GM04504 (cell line): ENCODE measurements around the gene IKZF3.
"Not testable (repeated sequence)": the region's sequence is repeated elsewhere in the genome, so short reads cannot be mapped to it uniquely, and the experiment has no call there.

Experiments
- DNase-seq: peaks from one replicate; pipeline ENCODE4 v3.0.0-alpha.2; 2012; ENCODE audit warnings: low read depth

IKZF3 gene

DNA sequence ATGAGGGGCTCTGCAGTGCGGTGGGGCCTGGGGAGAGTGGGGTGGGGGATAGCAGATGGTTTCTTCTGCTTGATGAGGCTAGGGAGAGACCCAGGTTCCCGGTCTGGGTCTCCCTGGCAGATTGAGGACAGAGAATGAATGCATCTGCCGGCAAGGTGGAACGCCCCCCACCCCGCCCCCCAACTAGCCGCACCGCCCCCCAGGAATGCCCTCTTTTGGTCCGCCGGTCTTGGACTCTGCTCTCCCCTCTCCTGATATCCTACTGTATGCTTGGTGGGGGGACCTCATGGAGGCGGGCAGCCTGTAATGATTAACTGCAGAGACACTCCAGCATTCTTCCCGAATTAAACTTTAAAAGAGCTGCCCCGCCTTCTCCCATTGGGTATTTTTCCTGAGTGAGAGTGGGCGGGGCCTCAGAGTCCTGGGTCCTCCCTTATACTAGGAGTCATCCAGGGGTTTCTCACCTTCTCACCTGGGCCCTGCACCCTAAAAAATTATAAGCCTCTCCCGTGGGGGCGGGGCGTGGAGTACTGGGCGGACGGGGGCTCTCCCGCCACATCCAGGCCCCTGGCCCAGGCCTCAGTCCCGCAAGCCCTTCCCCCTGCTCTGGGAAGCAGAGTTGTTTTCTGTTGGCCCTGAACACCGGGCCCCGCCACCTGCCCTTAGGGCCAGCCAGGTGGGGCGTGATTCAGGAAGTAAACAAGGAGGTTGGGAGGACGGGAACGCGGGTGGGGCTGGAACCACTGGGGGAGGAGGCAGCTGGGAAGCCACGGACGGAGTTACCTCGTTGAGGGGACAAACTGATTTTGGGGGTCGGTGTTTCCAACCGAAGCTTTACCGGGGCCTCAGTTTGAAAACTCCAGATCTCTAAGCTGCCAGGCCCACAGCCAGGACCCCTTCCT, 124.9 kb downstream of the IKZF3 start:
- DNase-seq: no peak

DNA sequence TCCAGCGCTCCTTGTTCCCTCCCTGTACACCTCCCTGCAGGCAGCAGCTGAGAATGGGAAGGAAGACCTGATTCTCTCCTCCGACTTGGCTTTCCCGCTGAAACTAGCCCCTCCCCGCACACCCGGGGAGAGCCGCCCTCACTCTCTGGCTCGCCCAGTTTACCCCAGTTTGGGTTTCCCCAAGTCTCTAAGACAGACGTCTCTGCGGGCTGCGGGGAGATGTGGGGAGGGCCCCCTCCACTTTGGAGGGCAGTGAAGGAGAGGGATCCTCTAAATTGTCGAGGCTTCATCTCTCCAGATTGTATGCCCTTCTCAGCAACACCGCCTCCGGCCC, 125.6 kb downstream of the IKZF3 start:
- DNase-seq: no peak

DNA sequence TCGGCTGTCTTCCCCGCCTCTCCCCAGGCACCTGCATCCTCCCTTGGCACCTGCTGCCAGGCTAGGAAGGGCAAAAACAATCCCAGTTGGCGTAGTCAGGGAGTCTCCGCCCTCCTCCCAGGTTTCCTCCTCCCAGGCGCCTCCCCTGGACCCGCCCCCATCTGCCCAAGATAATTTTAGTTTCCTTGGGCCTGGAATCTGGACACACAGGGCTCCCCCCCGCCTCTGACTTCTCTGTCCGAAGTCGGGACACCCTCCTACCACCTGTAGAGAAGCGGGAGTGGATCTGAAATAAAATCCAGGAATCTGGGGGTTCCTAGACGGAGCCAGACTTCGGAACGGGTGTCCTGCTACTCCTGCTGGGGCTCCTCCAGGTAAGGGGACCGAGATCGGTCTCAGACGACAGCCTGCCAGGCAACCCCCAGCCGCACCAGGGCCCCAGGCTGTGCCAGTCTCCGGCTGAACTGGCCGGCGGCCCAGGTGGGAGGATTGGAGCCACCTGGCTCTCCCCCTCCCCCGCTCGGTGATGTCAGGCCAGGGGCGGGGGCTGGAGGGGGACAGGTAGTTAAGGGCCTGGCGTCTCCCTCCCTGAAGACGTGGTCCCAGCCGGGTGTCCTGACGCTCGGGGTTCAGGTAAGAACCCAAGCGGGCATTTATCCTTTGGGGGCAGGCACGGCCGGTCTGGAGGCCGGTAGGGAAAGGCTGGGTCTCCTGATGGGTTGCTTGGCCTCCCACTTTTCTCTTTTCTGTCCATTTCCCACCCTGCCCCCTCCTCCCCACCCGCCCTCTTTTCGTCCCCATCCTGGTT, 126.1 kb downstream of the IKZF3 start, which contains the start of gene GRB7:
Gene GRB7, plus strand, starts transcription at position 179 of the 808 bp plus-strand sequence. CDS start 4,364 bp downstream, outside the sequence.
- no peak for DNase-seq

DNA sequence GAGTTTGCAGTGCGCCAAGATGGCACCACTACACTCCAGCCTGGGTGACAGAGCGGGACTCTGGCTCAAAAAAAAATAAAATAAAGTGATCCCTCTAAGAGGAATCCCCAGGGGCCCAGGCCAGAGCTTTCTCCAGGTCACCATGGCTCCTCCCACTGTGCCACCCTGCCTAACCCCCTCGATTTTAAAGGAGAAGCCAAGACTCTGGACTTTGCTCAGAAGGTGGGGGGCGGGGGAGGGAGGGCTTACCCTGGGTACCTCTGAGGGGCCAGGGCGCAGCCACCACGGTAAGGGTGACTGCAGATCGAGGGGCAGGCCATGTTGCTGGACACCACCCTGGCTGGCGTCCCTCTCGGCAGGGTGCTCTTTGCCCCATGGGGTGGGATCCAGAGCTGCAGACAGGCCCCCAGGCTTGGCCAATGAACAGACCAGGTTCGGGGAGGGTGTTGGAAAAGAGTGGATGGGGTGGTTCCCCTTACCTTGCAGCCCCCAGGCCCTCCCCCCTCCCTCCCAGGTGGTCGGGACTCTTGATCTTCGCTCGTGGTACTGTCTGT, 126.8 kb downstream of the IKZF3 start:
- no peak for DNase-seq

DNA sequence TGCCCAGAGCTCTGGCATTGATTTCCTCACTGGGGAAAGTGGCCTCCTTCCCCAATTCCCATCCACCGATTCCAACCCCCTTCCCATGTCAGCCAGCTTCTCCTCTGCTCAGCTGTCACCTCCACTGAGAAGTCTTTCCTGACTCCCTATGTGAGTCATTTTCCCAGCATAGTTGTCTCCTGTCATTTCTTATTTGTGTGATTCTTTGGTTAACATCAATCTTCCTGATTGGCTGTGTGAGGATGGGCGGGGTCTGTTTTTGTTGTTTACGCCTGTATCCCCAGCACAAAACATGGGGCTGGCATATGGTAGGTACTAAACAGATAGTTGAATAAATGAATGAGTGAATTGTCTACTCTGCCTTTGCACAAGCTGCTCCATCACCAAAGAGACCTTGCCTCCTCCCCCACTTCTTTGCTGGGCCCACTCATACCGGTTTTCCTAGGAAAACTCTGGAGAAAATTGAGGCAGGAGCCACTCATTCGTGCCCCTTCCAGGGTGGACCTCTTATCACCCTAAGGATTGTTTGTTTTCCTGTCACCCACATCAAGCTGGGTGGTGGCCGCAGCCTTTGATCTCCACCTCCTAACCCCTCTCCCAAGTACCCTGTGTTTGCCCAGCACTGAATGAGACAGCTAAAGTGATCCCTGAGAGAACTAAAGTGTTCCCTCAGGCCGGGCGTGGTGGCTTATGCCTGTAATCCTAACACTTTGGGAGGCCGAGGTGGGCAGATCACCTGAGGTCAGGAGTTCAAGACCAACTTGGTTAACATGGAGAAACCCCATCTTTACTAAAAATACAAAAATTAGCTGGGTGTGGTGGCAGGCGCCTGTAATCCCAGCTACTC, 127.6 kb downstream of the IKZF3 start:
- no peak for DNase-seq

DNA sequence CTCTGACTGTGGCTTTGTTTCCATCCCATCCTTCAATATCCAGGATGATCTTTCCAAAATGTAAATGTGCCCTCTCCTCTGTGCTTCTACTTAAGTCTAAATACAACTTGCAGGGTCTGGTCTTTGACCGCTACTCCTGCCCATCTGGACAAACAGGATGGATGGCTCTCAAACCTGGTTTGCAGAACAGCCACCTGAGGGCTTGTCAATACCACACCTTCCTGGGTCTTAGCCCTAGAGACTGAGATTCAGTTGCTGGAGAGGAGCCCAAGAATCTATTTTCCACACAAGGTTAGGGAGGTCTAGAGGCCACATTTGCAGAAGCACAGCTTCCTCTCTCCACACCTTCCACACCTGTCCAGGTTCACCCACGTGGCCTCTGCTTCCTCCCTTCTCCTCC, 128.2 kb downstream of the IKZF3 start:
- DNase-seq: no peak

DNA sequence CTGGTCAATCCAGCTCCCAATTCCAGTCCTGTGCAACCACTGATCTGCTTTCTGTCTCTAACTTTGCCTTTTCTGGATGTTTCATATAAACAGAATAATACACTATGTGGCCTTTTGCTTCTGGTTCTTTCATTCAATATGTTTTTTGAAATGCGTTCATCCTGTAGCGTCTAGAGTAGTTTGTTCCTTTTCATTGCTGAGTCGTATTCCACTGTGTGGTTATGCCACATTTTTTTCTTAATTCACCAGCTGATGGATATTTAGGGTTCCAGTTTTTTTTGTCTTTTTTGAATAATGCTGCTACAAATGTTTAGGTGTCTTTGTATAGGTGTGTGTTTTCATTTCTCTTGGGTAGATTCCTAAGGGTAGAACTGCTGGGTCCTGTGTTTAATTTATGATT, 131.5 kb downstream of the IKZF3 start:
- no peak for DNase-seq

DNA sequence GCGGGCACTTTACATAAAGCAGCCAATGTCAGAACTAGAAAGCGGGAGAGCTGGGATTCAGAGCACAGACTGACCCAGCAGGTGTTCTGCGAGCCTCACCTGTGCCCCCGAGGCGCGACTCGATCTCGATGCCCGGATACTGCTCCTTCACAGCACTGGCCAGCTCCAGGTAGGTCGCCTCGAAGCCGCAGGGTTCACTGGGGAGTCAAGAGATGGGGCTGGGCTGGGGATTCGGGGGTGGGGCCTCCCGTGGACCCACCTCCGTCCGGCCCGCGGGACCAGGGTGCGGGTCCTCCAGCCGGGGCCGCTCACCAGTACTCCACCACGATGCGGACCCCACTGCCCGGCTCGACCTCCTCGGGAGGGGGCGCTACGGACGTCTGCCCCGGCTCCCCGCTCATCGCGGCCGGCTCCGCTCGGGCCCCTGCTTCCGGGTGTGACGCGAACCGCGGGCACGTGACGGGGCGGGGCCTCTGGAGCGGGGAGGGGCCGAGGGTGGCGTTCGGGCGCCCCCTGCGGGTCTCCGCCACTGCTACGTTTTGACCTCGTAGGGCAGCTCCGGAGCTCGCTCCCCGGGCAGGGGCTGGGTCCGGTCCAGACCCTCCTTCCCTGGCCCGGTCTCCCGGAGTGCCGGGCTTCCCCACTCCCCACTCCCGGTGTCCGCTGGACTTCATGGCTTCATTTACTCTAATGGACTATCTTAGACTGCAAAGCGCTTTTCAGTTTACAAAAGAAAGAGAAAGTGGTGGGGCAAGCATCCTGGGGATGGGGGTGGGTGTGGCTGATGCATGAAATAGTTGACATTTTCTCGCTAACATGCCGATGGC, 133.8 kb downstream of the IKZF3 start, which contains the start of gene MIEN1:
Gene MIEN1, minus strand, starts transcription at position 438 of the 827 bp plus-strand sequence. Its CDS starts 37 bp downstream, at position 401.
- peak; percentile 66 for DNase-seq

DNA sequence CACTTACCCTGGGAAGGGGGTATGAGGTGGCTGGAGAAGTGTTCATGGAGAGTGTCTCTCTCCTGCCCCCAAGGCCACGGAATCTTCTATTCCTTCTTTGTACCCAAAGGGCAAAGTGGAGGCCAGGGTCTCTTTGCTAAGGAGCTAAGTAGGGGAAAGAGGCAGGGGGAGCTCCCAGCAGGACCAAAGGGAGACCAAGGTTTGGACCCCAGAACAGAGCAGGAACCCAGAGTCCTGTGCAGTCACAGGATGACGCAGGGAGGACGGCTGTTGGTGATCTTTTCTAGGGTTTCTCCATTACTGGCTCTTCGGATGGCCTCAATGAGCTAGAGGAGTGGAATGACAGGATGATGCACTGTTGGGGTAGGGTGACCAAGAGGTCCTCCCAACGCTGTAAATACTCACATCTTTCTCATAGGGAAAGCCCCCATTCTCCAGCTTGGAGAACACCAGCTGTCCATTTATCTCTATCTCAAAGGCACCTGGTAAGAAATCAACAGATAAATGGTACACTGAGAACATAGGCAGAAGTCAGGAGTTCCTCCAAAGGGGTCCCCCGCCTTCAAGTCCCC, 134.7 kb downstream of the IKZF3 start:
- no peak for DNase-seq

DNA sequence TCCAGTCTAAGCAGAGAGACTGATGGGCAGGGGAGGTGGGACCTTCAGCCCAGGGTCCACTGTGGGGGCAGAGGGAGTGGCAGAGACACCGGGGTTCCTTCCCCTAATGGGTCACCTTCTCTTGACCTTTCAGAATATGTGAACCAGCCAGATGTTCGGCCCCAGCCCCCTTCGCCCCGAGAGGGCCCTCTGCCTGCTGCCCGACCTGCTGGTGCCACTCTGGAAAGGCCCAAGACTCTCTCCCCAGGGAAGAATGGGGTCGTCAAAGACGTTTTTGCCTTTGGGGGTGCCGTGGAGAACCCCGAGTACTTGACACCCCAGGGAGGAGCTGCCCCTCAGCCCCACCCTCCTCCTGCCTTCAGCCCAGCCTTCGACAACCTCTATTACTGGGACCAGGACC, 136.6 kb downstream of the IKZF3 start:
- DNase-seq: no peak

DNA sequence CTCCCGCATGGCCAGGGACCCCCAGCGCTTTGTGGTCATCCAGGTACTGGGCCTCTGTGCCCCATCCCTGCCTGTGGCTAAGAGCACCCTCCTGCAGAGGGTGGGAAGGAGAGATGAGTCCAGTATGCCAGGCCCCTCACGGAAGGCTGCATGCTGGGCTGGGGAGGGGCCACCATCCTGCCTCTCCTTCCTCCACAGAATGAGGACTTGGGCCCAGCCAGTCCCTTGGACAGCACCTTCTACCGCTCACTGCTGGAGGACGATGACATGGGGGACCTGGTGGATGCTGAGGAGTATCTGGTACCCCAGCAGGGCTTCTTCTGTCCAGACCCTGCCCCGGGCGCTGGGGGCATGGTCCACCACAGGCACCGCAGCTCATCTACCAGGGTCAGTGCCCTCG, 137.5 kb downstream of the IKZF3 start:
- DNase-seq: no peak

DNA sequence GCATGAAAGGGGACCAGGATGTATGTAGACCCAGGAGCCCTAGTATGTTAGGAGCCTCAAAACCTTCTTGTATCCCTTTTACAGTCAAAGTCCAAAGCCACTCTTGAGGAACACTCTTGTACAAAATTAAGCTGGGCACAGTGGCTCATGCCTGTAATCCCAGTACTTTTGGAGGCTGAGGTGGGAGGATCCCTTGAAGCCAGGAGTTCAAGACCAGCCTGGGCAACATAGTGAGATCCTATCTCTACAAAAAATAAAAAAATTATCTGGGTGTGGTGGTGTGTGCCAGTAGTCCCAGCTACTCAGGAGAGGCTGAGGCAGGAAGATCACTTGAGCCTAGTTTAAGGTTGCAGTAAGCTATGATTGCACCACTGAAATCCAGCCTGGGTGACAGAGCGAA, 138.2 kb downstream of the IKZF3 start:
- DNase-seq: not testable (repeated sequence)

DNA sequence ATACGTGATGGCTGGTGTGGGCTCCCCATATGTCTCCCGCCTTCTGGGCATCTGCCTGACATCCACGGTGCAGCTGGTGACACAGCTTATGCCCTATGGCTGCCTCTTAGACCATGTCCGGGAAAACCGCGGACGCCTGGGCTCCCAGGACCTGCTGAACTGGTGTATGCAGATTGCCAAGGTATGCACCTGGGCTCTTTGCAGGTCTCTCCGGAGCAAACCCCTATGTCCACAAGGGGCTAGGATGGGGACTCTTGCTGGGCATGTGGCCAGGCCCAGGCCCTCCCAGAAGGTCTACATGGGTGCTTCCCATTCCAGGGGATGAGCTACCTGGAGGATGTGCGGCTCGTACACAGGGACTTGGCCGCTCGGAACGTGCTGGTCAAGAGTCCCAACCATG, 139.4 kb downstream of the IKZF3 start:
- DNase-seq: no peak

DNA sequence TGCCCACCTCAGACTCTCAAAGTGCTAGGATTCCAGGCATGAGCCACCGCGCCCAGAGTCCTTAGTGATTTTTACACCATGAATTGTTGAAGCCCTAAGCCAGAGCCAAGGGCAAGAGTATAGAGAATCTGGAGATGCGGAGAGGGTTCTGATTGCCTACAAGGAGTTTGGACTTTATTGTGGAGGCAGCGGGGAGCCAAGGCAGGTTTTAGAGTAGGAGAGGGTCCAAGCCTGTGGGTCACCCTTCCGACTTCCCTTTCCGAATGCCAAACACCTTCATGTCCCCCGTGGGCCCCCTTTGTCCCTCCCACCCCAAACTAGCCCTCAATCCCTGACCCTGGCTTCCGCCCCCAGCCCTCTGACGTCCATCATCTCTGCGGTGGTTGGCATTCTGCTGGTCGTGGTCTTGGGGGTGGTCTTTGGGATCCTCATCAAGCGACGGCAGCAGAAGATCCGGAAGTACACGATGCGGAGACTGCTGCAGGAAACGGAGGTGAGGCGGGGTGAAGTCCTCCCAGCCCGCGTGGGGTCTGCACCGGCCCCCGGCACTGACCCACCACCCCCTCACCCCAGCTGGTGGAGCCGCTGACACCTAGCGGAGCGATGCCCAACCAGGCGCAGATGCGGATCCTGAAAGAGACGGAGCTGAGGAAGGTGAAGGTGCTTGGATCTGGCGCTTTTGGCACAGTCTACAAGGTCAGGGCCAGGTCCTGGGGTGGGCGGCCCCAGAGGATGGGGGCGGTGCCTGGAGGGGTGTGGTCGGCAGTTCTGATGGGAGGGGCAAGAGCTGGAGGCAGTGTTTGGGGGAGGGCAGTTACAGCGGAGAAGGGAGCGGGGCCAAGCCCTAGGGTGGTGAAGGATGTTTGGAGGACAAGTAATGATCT, 140.9 kb downstream of the IKZF3 start:
- no peak for DNase-seq

DNA sequence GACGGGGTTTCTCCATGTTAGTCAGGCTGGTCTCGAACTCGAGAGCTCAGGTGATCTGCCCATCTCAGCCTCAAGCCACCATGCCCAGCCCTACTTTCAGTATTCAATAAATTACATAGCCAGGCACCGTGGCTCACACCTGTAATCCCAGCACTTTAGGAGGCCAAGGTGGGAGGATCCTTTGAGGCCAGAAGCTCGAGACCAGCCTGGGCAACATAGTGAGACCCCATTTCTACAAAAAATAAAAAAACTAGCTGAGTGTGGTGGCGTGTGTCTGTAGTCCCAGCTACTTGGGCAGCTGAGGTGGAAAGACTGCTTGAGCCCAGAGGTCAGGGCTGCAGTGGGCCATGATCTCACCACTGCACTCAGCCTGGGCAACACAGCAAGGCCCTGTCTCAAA, 142.0 kb downstream of the IKZF3 start:
- DNase-seq: no peak

DNA sequence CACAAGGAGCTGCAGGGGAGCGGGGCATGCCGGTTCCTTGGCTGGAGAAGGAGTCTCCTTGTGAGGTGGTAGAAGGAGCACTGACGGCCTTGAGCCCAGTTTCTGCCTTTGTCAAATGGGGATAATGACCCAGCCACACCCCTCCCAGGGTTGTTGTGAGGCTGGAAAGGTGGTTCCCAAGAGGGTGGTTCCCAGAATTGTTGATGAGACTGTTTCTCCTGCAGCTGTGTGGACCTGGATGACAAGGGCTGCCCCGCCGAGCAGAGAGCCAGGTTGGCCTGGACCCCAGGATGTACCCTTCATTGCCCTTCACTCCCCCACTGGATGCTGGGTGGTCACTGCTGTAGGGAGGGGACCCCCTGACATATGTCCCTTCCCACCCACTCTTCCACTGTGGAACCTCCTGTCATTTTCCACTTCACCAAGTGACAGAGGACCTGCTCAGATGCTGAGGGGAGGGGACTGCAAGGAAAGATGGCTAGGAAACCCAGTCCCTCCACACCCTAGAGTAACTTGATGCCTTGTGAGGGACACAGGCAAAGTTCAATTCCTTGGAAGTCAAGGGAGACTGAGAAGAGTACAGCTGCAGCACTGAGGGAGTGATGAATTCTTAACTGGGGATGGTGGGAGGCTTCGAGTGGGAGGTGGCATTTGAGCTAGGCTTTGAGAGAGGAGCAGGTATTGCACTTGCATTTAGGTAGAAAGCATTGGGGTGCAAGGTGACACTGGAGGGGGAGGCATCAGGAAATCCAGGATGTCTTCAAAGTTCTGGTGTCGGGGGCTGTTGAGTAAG, 144.4 kb downstream of the IKZF3 start:
- no peak for DNase-seq

DNA sequence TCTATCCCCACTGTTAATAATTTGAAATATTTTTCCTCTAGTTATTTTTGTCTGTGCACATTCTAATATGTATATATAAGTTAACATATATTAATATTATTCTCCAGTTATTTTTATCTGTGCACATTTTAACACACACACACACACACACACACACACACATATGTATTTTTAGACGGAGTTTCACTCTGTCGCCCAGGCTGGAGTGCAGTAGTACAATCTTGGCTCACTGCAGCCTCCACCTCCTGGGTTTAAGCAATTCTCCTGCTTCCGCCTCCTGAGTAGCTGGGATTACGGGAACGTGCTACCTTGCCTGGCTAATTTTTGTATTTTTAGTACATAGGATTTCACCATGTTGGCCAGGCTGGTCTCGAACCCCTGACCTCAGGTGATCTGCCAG, 146.5 kb downstream of the IKZF3 start:
- DNase-seq: no peak

DNA sequence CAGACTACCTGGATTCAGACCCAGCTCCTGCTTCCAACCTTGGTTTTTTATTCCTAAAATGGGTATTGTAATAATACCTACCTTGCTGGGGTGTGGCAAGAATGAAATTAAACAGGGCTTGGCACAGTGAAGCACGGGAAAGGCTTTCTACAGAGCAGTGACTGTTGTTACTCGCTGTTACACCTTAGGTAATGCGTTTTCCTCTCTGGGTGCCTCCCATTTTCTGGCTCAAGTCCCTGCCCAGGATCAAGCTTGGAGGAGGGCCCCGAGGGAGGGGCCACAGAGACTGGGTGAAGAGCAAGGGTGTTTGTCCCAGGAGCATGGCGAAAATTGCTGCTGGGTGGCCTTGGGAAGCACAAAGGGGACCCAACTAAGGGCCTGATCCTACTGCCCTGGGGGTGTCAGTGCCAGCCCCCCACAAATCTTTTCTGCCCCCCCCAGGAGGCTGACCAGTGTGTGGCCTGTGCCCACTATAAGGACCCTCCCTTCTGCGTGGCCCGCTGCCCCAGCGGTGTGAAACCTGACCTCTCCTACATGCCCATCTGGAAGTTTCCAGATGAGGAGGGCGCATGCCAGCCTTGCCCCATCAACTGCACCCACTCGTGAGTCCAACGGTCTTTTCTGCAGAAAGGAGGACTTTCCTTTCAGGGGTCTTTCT, 147.1 kb downstream of the IKZF3 start:
- DNase-seq: no peak
